BLaER1 (cell line): ENCODE data around the gene HNRNPUL2.
A peak's percentile ranks its signal among the peaks of the same experiment; 100 is the strongest.
"Not testable (repeated sequence)": the region's sequence is repeated elsewhere in the genome, so short reads cannot be mapped to it uniquely, and the experiment has no call there.

Experiments
- H3K27ac ChIP-seq: shearing (Covaris generic); formaldehyde crosslinking; 2 replicates; pipeline ENCODE4 v1.8.1; 2022
- H3K27me3 ChIP-seq: shearing (Covaris generic); formaldehyde crosslinking; 2 replicates; pipeline ENCODE4 v1.8.1; 2022
- H3K36me3 ChIP-seq: shearing (Covaris generic); formaldehyde crosslinking; 2 replicates; pipeline ENCODE4 v1.8.1; 2022
- H3K4me1 ChIP-seq: shearing (Covaris generic); formaldehyde crosslinking; 2 replicates; pipeline ENCODE4 v1.8.1; 2022
- H3K4me2 ChIP-seq: shearing (Covaris generic); formaldehyde crosslinking; 2 replicates; pipeline ENCODE4 v1.8.1; 2022
- H3K4me3 ChIP-seq: shearing (Covaris generic); formaldehyde crosslinking; 2 replicates; pipeline ENCODE4 v1.8.1; 2022
- H3K9ac ChIP-seq: shearing (Covaris generic); formaldehyde crosslinking; 2 replicates; pipeline ENCODE4 v1.8.1; 2022
- H3K9me3 ChIP-seq: shearing (Covaris generic); formaldehyde crosslinking; 2 replicates; pipeline ENCODE4 v1.8.1; 2022
- H4K20me1 ChIP-seq: shearing (Covaris generic); formaldehyde crosslinking; 2 replicates; pipeline ENCODE4 v1.8.1; 2022
- Cebpa-rat ChIP-seq: shearing (Covaris generic); IDR thresholded peaks from 2 replicates; pipeline ENCODE4 v1.8.1; 2022

Gene HNRNPUL2

DNA sequence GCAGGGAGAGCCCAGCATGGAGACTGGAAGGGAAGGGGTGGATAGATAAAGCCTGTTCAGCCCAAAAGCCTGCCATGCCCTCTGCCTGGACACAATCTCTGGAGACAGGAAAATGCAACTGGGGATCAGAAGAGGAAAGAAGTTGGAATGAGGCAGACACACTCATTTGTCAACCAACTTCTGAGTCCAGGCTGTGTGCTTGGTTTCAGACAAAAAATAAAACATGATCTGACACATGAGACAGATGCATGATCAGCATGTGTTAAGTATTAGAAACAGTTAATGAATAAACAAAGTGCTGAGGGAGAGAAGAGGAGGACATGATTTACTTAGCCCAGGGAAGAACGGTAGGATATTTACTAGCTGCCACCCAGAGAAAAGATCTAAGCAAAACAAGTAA, 38.8 kb downstream of the HNRNPUL2 start:
- Histone ChIP-seq H3K36me3 (peaks cover 42% of the 10 kb centered on the region), H3K4me2 (no peak overlapping the region), H4K20me1 (no peaks in the 10 kb centered on the region), H3K4me3 (no peak overlapping the region), H3K27ac (no peak overlapping the region), H3K4me1 (no peaks in the 10 kb centered on the region), H3K9me3 (no peaks in the 10 kb centered on the region), H3K9ac (no peak overlapping the region), H3K27me3 (no peaks in the 10 kb centered on the region)
- no peak for TF ChIP-seq Cebpa-rat

DNA sequence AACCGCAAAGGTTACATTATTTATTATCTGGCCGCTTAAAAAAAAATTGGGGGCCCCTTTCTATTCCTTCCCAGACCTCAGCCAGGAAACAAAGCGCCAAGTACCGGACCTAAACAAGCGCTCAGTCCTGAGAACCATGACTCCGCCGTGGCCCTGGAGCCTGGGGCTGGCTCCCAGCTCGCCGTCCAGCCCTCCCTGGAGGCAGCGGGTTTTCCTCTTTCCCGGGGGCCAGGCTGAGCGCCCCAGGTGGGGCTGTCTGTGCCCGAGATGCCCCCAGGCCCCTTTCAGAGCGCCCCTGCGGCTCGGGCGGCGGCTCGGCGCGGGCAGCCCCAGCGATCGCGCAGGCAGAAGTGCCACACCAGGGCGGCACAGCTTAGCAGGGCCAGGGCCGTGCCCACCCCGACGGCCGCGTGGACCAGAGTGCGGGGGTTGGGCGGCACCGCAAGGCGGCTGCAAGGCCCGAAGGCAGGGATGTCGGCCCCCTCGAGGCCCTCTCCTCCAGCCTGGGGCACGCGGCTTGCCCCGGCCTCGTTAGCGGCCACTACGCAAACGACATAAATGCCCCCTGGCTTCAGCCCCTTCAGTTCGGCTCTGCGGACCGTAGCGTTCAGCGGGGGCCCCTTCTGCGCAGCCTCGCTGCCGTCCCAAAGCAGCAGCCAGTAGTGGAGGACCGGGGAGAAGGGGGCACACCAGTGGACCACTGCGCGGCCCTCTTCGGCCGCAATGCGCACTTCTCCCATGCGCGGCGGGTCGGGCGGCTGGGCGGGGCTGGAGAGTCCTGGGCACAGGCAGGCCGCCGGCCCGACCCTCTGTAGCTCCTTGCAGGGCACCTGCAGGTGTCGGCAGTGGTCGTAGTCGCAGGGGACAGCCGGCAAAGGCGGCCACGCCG, 39.5 kb downstream of the HNRNPUL2 start:
- TF ChIP-seq Cebpa-rat: no peak
- H3K4me3 ChIP-seq: no peak overlapping the region
- H3K4me1 ChIP-seq: no peaks in the 10 kb centered on the region
- H3K36me3 ChIP-seq: peaks cover 34% of the 10 kb centered on the region
- no peaks in the 10 kb centered on the region for H3K27me3 ChIP-seq
- no peak overlapping the region for H3K27ac ChIP-seq
- no peak overlapping the region for H3K4me2 ChIP-seq
- H3K9me3 ChIP-seq: no peaks in the 10 kb centered on the region
- no peak overlapping the region for H3K9ac ChIP-seq
- H4K20me1 ChIP-seq: no peaks in the 10 kb centered on the region

DNA sequence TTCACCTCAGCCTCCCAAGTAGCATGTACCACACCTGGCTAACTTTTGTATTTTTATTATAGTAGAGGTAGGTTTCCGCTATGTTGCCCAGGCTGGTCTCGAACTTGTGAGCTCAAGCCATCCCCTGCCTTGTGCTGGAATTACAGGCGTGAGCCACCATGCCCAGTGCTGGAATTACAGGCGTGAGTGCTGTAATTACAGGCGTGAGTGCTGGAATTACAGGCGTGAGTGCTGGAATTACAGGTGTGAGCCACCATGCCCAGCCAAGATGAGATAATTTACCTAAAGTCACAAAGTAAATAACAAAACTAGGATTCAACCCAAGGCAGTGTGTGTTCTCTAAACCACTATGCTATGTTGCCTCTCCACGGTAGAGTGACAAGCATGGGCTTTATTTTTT, 44.7 kb downstream of the HNRNPUL2 start:
- H3K27ac ChIP-seq: no peak overlapping the region
- TF ChIP-seq Cebpa-rat: no peak
- H3K27me3 ChIP-seq: no peaks in the 10 kb centered on the region
- H3K36me3 ChIP-seq: peaks cover 5% of the 10 kb centered on the region
- H3K9me3 ChIP-seq: no peaks in the 10 kb centered on the region
- H3K4me3 ChIP-seq: no peak overlapping the region
- no peak overlapping the region for H3K4me2 ChIP-seq
- peaks cover 8% of the 10 kb centered on the region for H4K20me1 ChIP-seq
- no peak overlapping the region for H3K9ac ChIP-seq
- H3K4me1 ChIP-seq: peaks cover 31% of the 10 kb centered on the region

DNA sequence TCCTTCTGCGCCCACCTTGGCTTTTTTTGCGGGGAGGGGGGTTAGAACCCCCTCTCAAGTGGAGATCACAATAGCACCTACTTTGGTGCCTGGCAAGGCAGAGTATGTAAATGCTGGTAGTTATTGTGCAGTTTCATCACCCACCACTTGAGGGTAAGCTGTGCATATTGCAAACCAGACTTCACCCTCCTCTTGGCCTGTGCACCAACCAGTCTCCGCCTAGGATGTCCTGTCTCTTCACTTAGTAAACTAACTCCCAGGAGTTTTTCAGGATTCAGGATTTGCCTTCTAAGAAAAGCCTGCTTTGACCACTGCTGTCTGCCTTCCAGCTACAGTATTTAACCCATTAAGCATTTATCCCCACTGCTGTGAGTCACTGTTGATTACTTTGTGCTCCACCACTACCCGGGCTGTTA, 46.4 kb downstream of the HNRNPUL2 start:
- Histone ChIP-seq H3K4me2 (0 out of 2 replicates have a peak overlapping the region, but pooled peaks have one; percentile 94), H3K27ac (0 out of 2 replicates have a peak overlapping the region, but pooled peaks have one; percentile 5), H3K9ac (no peak overlapping the region)

DNA sequence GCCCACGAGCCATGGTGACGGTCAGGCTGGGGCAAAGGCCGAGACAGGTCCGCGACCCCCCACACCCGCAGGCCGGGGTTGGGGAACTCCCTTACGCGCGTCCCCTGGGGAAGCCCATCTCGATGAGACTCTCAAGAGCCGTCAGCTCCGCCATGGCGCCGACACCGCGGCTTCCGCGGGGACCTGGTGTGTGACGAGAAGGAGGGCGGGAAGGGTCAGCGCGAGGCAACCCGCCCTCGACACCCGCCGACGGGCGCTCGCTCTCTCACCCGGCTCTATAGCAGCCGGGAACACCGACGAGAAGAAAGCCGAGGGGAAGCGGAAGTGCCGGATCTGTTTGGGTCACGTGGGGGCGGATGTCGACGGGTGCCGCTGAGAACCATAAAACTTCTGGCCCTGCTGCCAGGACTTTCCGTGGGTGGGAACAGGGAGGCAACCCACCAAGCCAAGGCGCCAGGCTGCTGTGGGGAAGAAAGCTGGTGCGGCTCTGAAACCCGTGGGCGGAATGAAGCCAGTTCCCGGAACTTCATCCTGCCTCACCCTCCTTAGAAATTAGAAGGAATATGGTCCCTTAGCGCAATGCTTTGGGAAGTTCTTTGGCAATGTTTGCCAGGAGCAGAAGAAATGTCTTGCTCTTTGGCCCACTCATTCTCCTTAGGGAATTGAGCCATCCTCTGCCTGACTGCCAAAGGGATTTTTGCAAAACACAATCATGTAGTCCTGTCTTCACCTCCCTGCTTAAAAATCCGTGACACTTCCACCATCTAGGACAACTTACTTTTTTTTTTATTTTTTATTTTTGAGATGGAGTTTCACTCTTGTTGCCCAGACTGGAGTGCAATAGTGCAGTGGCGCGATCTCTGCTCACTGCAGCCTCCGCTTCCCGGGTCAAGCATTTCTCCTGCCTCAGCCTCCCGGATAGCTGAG, 48.2 kb downstream of the HNRNPUL2 start, which contains the start of gene UBXN1:
Gene UBXN1, minus strand, starts transcription at position 304 of the 927 bp plus-strand sequence. Its CDS starts 150 bp downstream, at position 154.
- H4K20me1 ChIP-seq: peaks cover 23% of the 10 kb centered on the region
- TF ChIP-seq Cebpa-rat: no peak
- H3K36me3 ChIP-seq: peaks cover 40% of the 10 kb centered on the region
- no peaks in the 10 kb centered on the region for H3K27me3 ChIP-seq
- H3K9ac ChIP-seq: peak within 1 kb of the TSS; percentile 93
- H3K9me3 ChIP-seq: no peaks in the 10 kb centered on the region
- H3K4me1 ChIP-seq: peaks cover 41% of the 10 kb centered on the region
- peak within 1 kb of the TSS; percentile 99 for H3K4me3 ChIP-seq
- H3K4me2 ChIP-seq: peak within 1 kb of the TSS; percentile 94
- peak within 1 kb of the TSS; percentile 92 for H3K27ac ChIP-seq

More for the DNA sequence above, 46.4 kb downstream of the HNRNPUL2 start:
- Histone ChIP-seq H3K4me3 (no peak overlapping the region), H3K36me3 (peaks cover 22% of the 10 kb centered on the region), H3K9me3 (no peaks in the 10 kb centered on the region), H4K20me1 (peaks cover 23% of the 10 kb centered on the region), H3K27me3 (no peaks in the 10 kb centered on the region), H3K4me1 (peaks cover 41% of the 10 kb centered on the region)
- no peak for TF ChIP-seq Cebpa-rat

DNA sequence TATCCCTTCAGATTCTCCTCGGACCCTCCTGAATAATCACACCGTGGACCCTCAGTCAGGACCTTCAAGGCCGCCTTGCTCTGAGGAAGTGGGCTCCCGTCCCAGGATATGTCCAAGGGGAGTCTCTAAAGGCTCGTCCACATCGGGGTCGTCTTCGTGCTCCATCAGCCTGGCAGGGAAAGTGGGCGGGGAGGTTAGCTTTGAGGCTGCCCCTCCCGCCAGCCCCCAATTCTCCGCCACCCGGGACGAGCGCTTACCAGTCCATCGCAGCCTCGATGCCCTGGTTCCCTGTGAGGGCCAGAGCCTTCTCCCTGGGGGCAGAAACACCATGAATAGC, 48.9 kb downstream of the HNRNPUL2 start:
- Histone ChIP-seq H3K4me1 (peaks cover 48% of the 10 kb centered on the region), H3K27ac (peak overlapping the region; percentile 92), H3K36me3 (peaks cover 46% of the 10 kb centered on the region), H3K9me3 (no peaks in the 10 kb centered on the region), H3K4me3 (peak overlapping the region; percentile 99), H4K20me1 (peaks cover 28% of the 10 kb centered on the region), H3K27me3 (no peaks in the 10 kb centered on the region), H3K4me2 (peak overlapping the region; percentile 94), H3K9ac (peak overlapping the region; percentile 93)
- TF ChIP-seq Cebpa-rat: no peak

DNA sequence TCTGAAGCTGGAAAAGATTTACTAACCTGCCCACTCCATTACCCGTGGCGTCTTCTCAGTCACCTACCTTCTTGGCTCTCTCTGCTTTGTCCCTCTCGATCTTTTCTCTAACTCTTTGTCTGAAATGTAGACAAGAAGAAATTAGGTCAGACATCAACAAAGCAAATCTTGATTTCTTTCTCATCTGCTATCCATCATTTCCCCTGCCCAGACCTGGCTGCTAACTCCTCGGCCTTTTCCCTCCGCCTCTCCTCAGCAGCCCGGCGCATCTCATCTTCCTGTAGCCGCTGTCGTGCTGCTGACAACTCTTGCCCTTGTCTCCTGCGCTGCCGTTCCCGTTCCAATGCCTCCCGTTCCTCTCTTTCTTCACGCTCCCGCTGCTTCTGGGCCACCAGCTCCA, 49.5 kb downstream of the HNRNPUL2 start:
- Histone ChIP-seq H4K20me1 (peaks cover 34% of the 10 kb centered on the region), H3K36me3 (peaks cover 53% of the 10 kb centered on the region), H3K9me3 (no peaks in the 10 kb centered on the region), H3K4me2 (peak overlapping the region; percentile 94), H3K4me3 (peak overlapping the region; percentile 99), H3K9ac (peak overlapping the region; percentile 93), H3K27ac (no peak overlapping the region; the same call in 1 of the 2 replicates), H3K27me3 (no peaks in the 10 kb centered on the region), H3K4me1 (peaks cover 54% of the 10 kb centered on the region)
- no peak for TF ChIP-seq Cebpa-rat

DNA sequence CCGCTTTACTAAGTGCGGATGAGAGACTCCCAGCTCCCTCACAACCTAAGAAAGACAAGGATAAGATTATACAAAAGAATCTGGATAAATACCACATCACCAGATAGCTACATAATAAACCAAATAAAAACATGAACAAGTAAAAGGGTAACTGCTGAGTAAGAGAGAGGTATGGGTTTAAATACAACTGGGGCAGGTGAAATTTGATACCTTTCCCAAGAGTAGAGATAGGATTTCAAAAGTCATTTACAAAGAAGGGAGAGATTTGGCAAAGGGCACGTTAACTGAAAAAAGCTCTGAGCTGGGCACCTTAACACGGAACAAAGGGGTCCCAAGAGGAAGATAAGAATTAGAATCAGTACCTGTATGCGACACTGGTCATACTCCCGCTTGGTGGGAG, 50.1 kb downstream of the HNRNPUL2 start:
- H4K20me1 ChIP-seq: peaks cover 38% of the 10 kb centered on the region
- H3K9me3 ChIP-seq: no peaks in the 10 kb centered on the region
- peak overlapping the region; percentile 93 for H3K9ac ChIP-seq
- peaks cover 54% of the 10 kb centered on the region for H3K36me3 ChIP-seq
- H3K27ac ChIP-seq: no peak overlapping the region; the same call in 1 of the 2 replicates
- no peak for TF ChIP-seq Cebpa-rat
- H3K4me1 ChIP-seq: peaks cover 60% of the 10 kb centered on the region
- peak overlapping the region; percentile 99 for H3K4me3 ChIP-seq
- peak overlapping the region; percentile 94 for H3K4me2 ChIP-seq
- H3K27me3 ChIP-seq: no peaks in the 10 kb centered on the region

DNA sequence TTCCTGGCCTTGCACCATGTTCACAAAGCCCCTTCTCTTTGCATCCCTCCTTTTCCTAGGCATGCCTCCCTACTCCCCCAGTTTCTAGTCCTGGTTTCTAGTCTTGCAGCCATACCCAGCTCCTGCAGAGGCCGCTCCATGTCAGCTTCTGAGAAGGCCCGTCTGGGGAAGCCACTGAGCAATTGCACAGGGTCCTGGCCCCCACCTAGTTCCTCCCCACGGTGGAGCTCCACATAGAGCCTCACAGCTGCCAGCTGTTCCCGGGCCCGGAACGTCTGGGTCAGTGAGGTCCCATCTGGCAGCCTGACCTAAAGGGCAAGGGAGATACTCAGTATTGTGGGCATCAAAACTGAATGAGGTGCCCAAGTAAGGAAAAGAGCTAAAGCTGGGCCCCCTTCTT, 50.6 kb downstream of the HNRNPUL2 start:
- Histone ChIP-seq H3K4me2 (0 out of 2 replicates have a peak overlapping the region, but pooled peaks have one; percentile 94), H3K4me3 (no peak overlapping the region), H3K9me3 (no peaks in the 10 kb centered on the region), H3K9ac (peak overlapping the region; percentile 93; the same call in 1 of the 2 replicates), H3K4me1 (peaks cover 60% of the 10 kb centered on the region), H3K27me3 (no peaks in the 10 kb centered on the region), H3K27ac (no peak overlapping the region), H4K20me1 (peaks cover 38% of the 10 kb centered on the region), H3K36me3 (peaks cover 54% of the 10 kb centered on the region)
- no peak for TF ChIP-seq Cebpa-rat

DNA sequence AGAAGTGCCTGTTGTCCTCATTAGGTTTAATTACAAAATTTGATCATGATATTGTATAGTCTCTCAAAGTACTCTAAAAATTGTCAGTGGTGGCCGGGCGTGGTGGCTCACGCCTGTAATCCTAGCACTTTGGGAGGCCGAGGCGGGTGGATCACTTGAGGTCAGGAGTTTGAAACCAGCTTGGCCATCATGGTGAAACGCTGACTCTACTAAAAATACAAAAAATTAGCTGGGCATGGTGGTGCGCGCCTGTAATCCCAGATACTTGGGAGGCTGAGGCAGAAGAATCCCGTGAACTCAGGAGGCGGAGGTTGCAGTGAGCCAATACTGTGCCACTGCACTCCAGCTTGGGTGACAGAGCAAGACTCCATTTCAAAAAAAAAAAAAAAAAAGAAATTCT, 51.8 kb downstream of the HNRNPUL2 start:
- Histone ChIP-seq H3K4me1 (peaks cover 56% of the 10 kb centered on the region), H3K36me3 (peaks cover 54% of the 10 kb centered on the region)
- not testable (repeated sequence) for H3K27me3 ChIP-seq

More for the DNA sequence above, 51.8 kb downstream of the HNRNPUL2 start:
- peaks cover 38% of the 10 kb centered on the region for H4K20me1 ChIP-seq
- H3K4me3 ChIP-seq, H3K9me3 ChIP-seq, H3K9ac ChIP-seq, H3K27ac ChIP-seq, H3K4me2 ChIP-seq: not testable (repeated sequence)
